Thyroid gland (tissue), 4 donors: Measurements from ENCODE around the gene TBL1XR1.

Experiments used
- POLR2A ChIP-seq, 2 donors: fragments of 450-650 bp; IDR thresholded peaks; one replicate each; pipeline ENCODE4 v1.6.1; 2017; ENCODE audit warnings: antibody characterized with exemption in 2 of 2, mild to moderate bottlenecking in 2 of 2, moderate library complexity in 1 of 2
- TF ChIP-seq, protein P1 (sequence below), 6 experiments: fragments of 200-600 bp in 3 of 6; fragments of 450-650 bp in 3 of 6; sonication (generic) in 3 of 6; IDR thresholded peaks; one replicate each; pipeline ENCODE4 v1.5.1; 2016 to 2019; ENCODE audit warnings: antibody characterized with exemption in 6 of 6, mild to moderate bottlenecking in 2 of 6, inconsistent platforms in 1 of 6, moderate library complexity in 1 of 6

DNA sequence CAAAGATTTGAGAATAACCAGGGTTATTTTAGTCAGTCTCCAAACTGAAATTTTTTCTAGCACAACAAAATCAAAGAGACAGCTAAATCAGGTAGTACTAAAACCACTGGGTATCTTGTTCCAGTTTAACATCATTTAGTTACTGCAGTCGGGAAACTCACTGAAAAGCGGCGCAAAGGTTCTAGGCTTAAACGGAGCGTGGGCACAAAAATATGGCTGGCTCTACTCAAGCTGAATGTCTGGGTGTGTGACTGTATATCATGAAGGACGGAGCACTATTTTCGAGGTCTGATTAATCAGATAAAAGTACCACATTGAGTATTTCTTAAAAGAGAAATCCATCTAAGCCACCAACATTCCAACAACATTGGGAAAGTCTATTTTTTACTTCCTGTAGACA is 152.1 kb downstream of the TBL1XR1 start:
- TF ChIP-seq, protein P1, sequence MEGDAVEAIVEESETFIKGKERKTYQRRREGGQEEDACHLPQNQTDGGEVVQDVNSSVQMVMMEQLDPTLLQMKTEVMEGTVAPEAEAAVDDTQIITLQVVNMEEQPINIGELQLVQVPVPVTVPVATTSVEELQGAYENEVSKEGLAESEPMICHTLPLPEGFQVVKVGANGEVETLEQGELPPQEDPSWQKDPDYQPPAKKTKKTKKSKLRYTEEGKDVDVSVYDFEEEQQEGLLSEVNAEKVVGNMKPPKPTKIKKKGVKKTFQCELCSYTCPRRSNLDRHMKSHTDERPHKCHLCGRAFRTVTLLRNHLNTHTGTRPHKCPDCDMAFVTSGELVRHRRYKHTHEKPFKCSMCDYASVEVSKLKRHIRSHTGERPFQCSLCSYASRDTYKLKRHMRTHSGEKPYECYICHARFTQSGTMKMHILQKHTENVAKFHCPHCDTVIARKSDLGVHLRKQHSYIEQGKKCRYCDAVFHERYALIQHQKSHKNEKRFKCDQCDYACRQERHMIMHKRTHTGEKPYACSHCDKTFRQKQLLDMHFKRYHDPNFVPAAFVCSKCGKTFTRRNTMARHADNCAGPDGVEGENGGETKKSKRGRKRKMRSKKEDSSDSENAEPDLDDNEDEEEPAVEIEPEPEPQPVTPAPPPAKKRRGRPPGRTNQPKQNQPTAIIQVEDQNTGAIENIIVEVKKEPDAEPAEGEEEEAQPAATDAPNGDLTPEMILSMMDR (IDR thresholded peaks at IDR 0.05): no peak
- no peak for TF ChIP-seq POLR2A (IDR thresholded peaks at IDR 0.05)
